HG02678 (cell line): ENCODE results near the gene WBP1L.
"Not testable (repeated sequence)": the region's sequence is repeated elsewhere in the genome, so short reads cannot be mapped to it uniquely, and the experiment has no call there.

Source experiments
- ATAC-seq: cut with Tn5 transposase; IDR thresholded peaks from one replicate; pipeline ENCODE4 v1.9.1; 2021; ENCODE audit warnings: mild to moderate bottlenecking, moderate library complexity; ENCODE audit not compliant: unreplicated experiment

WBP1L gene

GRCh38 chr10:102721954-102722353 is 21.8 kb upstream of the WBP1L start:
- no peak for ATAC-seq

GRCh38 chr10:102723989-102724388 is 19.8 kb upstream of the WBP1L start:
- ATAC-seq, result no peak

DNA sequence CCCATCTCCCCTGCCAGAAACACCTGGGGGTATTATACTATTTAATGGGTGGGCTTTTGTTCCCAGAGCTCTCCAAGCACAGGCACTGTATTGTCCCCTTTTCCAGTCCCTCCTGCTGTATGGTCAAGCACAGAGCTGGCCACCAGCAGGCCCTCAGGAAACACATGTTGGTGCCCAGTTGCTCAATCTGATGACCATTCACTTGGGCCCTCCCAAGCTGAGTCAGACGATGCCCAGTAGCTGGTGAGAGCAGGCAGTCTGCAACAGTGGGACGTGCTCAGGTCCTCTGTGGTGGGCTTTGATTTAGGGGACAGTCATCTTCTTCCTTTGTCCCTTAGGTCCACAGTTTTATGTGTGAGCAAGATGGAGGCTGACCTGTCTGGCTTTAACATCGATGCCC is 17.5 kb upstream of the WBP1L start:
- no peak for ATAC-seq

GRCh38 chr10:102727037-102727818 is 16.5 kb upstream of the WBP1L start:
- no peak for ATAC-seq

- no peak for ATAC-seq
These were observed 14.4 kb upstream of the WBP1L start for GRCh38 chr10:102729029-102730026.

DNA sequence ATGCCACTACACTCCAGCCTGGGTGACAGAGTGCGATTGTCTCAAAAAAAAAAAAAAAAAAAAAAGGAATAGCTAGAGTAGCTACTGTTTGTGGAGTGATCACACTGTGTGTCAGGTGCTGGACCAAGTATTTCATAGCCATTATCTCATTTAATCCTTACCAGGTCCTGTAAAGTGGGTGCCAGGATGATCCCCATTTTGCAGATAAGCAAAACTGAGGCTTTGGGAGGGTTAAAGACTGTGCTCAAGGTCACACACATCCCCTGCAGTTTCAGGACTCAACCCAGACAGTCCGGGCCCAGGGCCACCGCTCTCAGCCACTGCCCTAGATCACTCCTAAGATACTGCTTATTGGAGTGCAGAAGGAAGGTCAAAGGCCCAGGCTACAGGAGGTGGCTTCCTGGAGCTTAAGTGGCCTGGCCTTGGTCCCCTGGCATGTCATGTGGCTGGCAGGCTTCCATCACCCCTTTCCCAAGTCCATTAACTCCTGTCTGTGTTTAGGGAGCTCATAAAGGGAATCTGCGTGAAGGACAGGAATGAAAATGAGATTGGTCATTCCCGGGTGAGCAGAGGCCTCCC is 12.4 kb upstream of the WBP1L start:
- ATAC-seq, result no peak

- no peak for ATAC-seq
These were observed 11.1 kb upstream of the WBP1L start for GRCh38 chr10:102732661-102733060.

- ATAC-seq, result no peak
These were observed 8.6 kb upstream of the WBP1L start for GRCh38 chr10:102735065-102735562.

DNA sequence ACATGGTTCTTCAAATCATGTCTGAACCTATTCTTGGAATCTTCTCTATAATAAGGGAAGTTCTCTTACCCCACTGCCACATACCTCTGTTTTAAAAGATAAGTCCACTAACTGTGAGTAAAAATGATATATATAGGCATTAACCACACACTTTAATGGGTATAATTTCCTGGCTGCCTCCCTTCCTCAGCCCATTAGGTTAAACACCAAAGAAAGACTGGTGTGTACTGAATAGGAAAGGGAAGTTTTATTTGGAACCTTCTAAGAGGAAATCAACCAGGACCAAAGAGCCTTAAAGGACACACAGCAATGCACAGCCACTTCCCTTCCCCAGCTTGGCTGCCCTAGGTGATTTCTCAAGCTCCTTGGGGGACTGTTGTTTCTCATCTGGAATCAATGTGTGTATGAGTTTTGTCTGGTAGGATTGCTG is 5.0 kb upstream of the WBP1L start:
- no peak for ATAC-seq

DNA sequence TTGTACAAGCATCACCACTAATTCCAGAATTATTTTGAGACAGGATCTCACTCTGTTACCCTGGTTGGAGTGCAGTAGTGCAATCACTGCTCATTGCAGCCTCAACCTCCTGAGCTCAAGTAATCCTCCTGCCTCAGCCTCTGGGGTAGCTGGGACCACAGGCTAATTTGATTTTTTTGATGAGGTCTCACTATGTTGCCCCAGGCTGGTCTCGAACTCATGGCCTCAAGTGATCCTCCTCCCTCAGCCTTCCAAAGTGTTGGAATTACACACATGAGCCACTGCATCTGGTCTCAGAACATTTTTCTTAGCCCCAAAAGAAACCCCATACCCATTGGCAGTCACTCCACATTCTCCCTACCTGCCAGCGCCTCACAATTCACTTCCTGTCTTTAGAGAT is 3.5 kb upstream of the WBP1L start:
- no peak for ATAC-seq

- no peak for ATAC-seq
These were observed 2.0 kb upstream of the WBP1L start for GRCh38 chr10:102741726-102742237.

DNA sequence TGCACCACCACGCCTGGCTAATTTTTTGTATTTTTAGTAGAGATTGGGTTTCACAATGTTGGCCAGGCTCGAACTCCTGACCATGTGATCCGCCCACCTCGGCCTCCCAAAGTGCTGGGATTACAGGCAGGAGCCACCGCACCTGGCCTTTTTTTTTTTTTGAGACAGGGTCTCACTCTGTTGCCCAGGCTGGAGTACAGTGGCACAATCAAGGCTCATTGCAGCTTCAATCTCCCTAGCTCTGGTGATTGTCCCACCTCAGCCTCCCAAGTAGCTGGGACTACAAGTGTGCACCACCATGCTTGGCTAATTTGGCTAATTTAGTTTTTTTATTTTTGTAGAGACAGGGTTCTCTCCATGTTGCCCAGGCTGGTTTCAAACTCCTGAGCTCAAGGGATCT is 1.4 kb upstream of the WBP1L start:
- ATAC-seq, result not testable (repeated sequence)

DNA sequence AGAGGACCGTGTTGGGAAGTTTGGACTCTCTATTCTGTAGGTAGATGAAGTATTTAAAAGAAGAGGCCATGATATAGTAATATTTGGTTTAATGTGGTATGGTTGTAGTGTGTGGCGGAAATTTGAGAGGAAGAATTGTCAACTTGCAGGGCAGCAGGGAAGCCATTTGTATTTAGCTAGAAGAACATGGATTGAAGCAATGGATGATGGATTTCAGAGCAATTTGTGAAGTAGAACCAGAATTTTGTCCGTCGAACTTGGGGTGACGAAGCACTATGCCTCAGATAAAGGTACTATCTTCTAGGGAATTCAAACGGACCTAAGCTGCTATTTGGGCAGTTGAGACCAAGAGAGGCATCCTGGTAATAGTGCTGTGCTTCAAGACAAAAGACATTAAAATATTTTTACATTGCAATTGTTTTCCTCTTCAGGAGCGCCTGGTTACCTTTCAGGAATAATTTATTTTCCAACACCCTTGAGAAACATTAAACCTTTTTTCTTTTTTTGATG is 615 bp upstream of the WBP1L start:
- ATAC-seq, result no peak

GRCh38 chr10:102744374-102745051 is 765 bp downstream of the WBP1L start:
- ATAC-seq, result no peak

GRCh38 chr10:102745157-102745556 is 1.4 kb downstream of the WBP1L start:
- no peak for ATAC-seq

DNA sequence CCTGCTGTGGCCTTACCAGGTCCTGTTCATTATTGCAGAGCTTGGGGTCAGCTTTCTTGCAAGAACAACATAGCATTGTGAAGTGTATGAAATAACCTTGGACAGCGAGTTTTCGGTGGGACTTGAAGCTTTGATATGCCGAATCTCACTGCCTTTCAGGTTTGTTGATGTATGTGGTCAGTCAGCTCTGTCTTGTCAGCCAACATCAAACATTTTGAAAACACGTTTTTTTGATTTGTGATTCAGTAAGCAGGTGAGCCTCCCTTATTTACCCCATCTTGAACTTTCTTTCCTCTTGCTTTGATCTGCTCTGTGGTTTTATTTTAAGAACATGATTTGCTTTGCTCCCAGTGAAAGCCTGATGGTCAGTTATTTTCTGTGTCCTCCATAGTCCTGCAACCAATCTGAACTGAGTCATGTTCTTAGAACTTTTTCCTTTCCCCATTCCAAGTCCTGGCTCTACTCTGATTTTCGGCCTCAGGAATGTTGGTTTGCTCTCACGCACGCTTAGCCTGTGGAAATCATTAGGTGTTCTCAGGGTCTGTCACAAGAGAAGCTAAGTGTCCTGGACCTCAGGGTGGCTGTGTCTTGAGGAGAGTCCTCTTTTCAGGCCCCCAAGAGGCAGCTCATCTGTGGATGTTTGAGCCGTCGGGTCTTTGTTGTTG is 8.7 kb downstream of the WBP1L start:
- no peak for ATAC-seq

DNA sequence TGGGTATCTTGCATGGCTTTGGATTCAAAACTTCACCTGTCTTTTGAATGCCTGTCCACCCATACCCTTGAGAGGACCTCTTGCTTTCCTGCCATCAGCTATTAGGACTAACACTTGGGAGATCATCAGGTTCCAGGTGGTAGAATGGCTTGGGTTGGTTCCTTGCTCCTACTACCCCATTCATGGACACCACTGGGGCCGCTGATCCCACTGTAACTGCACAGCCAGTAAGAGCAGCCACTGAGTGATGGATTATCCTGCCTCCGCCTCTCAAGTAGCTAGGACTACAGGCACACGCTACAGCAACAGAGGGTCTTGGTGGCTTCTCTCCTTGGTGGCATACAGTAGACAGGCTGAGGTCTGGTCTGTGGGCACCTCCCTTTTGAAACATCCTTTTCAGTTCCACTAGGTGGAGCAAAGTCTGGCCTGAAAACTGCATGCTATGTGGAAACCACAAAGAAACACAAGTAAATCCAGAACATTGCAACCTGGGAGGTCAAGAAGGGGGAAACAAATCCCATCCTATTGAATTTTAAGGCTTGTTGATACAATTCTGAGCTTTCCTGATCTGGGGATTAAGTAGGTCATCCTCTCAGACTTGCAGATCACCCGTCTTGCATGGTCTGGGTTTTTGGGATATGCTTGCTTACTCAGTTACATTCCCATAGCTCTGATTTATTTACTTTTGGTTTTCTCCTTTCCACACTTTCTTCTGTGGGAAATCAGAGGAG is 9.4 kb downstream of the WBP1L start:
- ATAC-seq, result no peak

DNA sequence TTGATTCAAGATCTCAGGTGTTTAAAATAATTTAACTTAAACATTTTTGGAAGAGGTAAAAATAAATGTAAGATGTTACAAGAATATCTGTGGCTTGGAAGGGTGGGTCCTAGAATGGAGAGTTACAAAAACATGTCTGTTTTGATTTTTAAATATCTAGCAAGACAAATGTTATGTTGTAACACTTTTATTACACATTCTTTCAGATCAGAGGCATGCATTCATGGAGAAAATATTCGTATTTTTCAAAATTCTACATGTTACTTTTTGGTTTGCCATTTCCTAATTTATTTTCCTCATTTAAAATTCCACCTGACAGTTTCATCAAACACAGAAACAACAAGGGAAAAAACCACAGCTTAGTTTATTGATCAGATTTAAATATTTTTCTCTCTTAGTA is 10.0 kb downstream of the WBP1L start:
- ATAC-seq, result no peak

GRCh38 chr10:102757323-102757722 is 13.6 kb downstream of the WBP1L start:
- ATAC-seq, result no peak
